ENCODE data around the gene PTPRN2.
A peak's percentile ranks its signal among the peaks of the same experiment; 100 is the strongest.
"Not testable (repeated sequence)": the region's sequence is repeated elsewhere in the genome, so short reads cannot be mapped to it uniquely, and the experiment has no call there.

PTPRN2 gene
- 0 to 8.9 (median 2.7) reads per million in 9 experiments for total RNA-seq

DNA sequence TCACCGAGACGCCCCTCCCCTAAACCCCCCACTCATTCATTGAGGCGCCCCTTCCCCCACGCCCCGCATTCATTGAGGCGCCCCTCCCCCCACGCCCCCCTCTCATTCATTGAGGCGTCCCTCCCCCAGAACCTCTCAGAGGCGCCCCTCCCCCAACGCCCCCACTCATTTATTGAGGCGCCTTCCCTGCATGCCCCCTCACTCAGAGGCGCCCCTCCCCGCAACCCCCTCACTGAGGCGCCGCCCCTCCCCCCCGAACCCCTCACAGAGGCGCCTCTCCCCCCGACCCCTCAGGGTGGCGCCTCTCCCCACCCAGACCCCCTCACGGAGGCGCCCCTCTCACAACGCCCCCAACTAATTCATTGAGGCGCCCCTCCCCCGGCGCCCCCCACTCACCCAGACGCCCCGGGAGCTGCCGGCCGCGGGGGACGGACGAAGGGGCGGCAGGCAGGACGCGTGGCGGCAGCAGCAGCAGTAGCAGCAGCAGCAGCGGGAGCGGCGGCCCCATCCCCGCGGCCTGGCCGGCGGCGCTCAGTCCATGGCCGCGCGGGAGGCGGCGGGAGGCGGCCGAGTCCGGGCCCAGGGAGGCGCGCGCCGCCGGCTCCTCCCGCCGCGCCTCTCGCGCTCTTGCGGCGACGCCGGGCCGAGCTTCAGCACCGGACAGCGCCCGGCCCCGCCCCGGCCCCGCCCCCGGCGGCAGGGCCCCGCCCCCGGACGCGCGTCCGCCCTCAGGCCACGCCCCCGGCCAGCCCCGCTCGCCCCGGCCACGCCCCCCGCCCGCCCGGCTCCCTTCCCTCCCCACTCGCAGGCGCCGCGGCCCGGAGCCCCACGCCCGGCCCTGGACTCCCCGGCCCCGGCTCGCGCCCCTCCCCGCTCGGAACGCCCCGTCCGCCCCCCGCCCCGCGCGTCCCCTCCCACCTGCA lies at the start of gene PTPRN2:
PTPRN2 (minus strand) TSS at position 662 of the 923 bp plus-strand sequence.
- DNase-seq (peak; percentile 12 to 35 (median 18)), ATAC-seq (replicated peaks) (peak; percentile 86)
- Mint-ChIP-seq H3K27ac (peak within 1 kb of the TSS in 1 of 2 donors; percentile 39), H3K4me1 (ENCODE audit: low read depth in 2 of 2) (peaks cover 4 to 7% of the 10 kb centered on the region in 2 donors), H3K27me3 (peaks cover 41 to 58% of the 10 kb centered on the region in 2 donors), H3K9me3 (no peaks in the 10 kb centered on the region), H3K36me3 (ENCODE audit: insufficient read depth) (peaks cover 13% of the 10 kb centered on the region), H3K4me3 (peak within 1 kb of the TSS; percentile 62 to 71)

DNA sequence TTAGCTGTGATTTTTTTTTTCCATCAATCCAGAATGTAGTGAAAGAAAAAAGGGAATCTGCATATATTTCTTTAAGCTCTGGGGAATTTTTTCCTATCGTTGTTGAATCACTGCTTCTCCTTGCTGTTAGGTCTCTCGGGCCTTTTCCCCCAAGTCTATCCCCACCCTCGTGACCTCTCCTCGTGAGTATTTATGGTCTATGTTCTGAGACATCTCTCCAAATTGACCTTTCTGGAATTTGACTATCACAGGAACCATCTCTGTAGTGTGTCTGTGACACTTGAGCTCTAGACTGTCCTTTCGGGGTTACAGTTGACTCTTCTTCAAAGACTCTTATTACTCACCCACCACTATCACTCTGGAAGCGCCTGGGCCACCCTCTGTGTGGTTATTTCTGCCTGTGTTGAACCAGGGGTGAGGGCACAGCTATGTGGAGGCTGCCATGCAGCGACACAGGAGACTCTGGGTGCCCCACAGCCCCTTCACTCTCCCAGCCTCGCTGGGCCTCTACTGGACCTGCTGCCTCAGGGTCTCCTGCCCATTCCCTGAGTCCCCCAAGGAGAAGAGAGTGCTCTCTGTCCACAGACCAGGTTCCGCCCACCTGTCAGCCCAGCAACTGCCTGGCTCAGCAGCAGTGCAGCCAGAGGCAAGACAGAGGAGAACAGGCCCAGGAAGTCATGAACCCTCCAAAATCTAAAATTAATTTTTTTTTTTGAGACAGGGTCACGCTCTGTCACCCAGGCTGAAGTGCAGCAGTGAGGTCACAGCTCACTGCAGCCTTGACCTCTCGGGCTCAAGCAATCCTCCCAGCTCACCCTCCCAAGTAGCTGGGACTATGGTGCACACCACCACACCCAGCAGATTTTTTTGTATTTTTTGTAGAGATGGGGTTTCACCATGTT lies 45.7 kb upstream of the PTPRN2 start:
- DNase-seq (no peak), ATAC-seq (replicated peaks) (no peak)
- H3K4me1 Mint-ChIP-seq (ENCODE audit: low read depth in 2 of 2): peaks cover 2 to 3% of the 10 kb centered on the region in 2 donors
- peak overlapping the region; percentile 52 to 87 for H3K27ac Mint-ChIP-seq
- H3K4me3 Mint-ChIP-seq: no peak overlapping the region
- H3K36me3 Mint-ChIP-seq (ENCODE audit: insufficient read depth): peaks cover 23% of the 10 kb centered on the region
- H3K9me3 Mint-ChIP-seq: no peaks in the 10 kb centered on the region
- no peaks in the 10 kb centered on the region for H3K27me3 Mint-ChIP-seq

DNA sequence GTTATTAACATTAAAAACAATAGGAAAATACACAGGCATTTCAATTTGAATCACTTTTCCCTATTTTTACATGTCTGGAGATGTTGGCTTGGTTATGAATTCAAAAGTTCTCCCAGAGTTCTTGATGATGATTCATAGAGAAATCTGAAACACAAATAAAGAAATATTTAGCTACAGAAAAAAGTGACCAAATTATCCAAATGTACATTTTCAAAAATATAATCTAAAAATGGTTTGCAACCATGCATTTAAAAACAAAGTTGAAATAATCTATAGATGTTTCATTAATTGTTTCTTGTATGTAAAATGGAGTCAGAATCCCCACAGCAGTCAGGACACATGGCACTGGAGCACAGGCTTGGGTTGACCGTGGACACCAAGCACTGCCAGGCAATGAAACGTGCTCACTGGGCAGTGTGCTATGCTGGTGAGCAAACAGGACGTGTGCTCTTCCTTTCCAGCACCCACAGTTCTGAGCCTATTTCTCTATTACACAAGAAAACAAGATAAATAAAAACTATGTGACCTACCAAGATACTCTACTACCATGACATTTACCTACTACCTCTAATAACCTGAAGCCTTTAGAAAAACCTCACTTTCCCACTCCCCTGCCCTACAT lies 44.1 kb upstream of the PTPRN2 start:
- H3K27ac Mint-ChIP-seq: no peak overlapping the region
- H3K9me3 Mint-ChIP-seq: no peaks in the 10 kb centered on the region
- no peaks in the 10 kb centered on the region for H3K27me3 Mint-ChIP-seq
- peaks cover 0 to 3% of the 10 kb centered on the region in 2 donors for H3K4me1 Mint-ChIP-seq (ENCODE audit: low read depth in 2 of 2)
- peaks cover 20% of the 10 kb centered on the region for H3K36me3 Mint-ChIP-seq (ENCODE audit: insufficient read depth)
- no peak overlapping the region for H3K4me3 Mint-ChIP-seq
- ATAC-seq (replicated peaks) (no peak), DNase-seq (no peak)

DNA sequence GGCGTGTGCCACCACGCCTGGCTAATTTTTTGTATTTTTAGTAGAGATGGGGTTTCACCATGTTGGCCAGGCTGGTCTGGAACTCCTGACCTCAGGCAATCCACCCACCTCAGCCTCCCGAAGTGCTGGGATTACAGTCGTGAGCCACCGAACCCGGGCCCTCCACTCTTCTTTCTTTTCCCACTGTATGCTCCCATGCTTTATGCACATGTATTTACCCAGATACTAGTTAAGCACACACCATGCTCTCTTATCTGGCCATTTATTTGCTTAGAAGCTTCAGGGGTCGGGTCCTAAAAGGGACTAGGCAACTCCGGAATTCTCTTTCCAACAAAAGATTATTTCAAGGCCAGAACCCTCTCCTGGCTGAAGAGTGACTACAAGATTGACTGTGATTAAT lies 38.7 kb upstream of the PTPRN2 start:
- not testable (repeated sequence) for ATAC-seq (replicated peaks); H3K4me3 Mint-ChIP-seq; H3K4me1 Mint-ChIP-seq (ENCODE audit: low read depth in 2 of 2); H3K9me3 Mint-ChIP-seq; DNase-seq; H3K27ac Mint-ChIP-seq; H3K27me3 Mint-ChIP-seq
- H3K36me3 Mint-ChIP-seq (ENCODE audit: insufficient read depth): peaks cover 13% of the 10 kb centered on the region

DNA sequence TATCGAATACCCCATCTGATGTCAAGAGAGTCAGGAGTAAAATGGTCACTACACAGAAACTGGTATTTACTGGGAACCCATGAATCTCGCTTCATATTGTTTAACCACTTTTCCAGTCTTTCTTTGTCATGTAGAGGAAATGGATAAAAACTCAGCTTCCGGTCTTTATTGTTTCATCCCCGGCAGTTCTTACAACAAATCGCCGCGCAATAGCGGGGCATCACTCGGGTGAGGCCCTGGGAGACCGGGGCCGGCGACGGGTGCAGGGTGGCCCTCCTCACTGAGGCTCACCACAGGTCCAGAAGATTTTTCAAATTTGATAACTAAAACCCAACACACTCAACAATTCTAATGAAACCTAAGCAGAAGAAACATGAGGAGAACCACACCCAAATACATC lies 35.6 kb upstream of the PTPRN2 start:
- H3K4me3 Mint-ChIP-seq: no peak overlapping the region
- no peak overlapping the region for H3K27ac Mint-ChIP-seq
- H3K36me3 Mint-ChIP-seq (ENCODE audit: insufficient read depth): no peaks in the 10 kb centered on the region
- no peaks in the 10 kb centered on the region for H3K4me1 Mint-ChIP-seq (ENCODE audit: low read depth in 2 of 2)
- no peak for DNase-seq
- ATAC-seq (replicated peaks): no peak
- no peaks in the 10 kb centered on the region for H3K9me3 Mint-ChIP-seq
- H3K27me3 Mint-ChIP-seq: no peaks in the 10 kb centered on the region

DNA sequence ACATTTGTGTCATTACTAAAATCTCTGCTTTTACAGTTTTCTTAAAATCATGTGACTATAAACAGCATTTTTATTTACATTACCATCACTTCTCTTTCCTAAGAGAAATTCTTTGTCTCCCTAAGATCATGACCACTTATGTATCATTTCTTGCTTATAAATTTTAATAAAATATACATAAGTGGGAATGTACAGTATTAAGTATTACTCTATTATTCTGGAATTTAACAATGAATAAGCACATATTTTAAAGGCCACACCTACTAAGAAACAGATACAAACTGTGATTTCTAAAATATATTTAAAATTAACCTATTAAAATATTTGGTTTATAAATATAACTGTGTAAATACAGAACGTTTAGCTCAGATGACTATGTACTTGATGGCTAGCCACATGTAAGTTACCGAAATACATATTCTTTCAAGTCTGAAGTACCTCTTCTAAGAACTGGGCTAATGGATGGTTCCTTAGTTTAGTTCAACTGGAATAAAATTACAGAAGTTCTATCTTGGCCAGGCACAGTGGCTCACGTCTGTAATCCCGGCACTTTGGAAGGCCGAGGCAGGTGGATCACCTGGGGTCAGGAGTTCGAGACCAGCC lies 33.3 kb upstream of the PTPRN2 start:
- Mint-ChIP-seq H3K27ac (no peak overlapping the region), H3K4me1 (ENCODE audit: low read depth in 2 of 2) (no peaks in the 10 kb centered on the region), H3K36me3 (ENCODE audit: insufficient read depth) (no peaks in the 10 kb centered on the region), H3K27me3 (no peaks in the 10 kb centered on the region), H3K9me3 (no peaks in the 10 kb centered on the region), H3K4me3 (no peak overlapping the region)
- ATAC-seq (replicated peaks): no peak
- no peak for DNase-seq

DNA sequence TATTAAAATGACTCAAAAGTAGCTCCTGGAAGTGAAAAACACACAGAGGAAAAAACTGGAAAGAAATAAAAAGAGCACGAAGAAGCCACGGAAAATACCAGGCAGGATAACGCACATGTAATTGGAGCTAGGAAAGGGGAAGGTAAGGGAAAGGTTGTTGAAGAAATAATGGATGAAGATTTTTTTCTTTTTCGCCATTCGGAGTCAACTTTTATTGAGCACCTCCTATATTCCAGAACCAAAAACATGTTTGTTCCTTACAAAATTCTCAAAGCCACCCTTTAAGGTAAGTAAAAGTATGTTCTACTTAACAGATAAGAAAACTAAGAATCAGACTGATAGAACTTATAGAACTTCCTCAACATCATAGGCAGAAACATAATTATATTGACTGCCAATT lies 32.8 kb upstream of the PTPRN2 start:
- no peaks in the 10 kb centered on the region for H3K36me3 Mint-ChIP-seq (ENCODE audit: insufficient read depth)
- H3K27me3 Mint-ChIP-seq: no peaks in the 10 kb centered on the region
- H3K4me3 Mint-ChIP-seq: no peak overlapping the region

DNA sequence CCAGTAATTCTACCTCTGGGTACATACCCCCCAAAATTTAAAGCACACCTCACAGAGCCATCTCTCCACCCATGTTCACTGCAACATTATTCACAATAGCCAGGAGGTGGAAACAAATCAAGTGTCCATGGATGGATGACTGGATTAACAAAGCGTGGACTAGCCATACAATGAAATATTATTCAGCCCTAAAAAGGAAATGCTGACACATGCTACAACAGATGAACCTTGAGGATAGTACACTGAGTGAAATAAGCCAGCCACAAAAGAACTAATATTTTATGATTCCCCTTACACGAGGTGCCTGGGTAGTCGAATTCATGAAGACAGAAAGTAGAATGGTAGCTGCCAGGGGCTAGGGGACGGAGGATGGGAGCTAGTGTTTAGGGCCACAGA lies 31.1 kb upstream of the PTPRN2 start:
- H3K36me3 Mint-ChIP-seq (ENCODE audit: insufficient read depth): no peaks in the 10 kb centered on the region
- H3K4me3 Mint-ChIP-seq: no peak overlapping the region
- ATAC-seq (replicated peaks) (no peak), DNase-seq (no peak)
- H3K27me3 Mint-ChIP-seq: no peaks in the 10 kb centered on the region
- no peaks in the 10 kb centered on the region for H3K9me3 Mint-ChIP-seq
- H3K4me1 Mint-ChIP-seq (ENCODE audit: low read depth in 2 of 2): no peaks in the 10 kb centered on the region
- no peak overlapping the region for H3K27ac Mint-ChIP-seq

More for the DNA sequence above, 32.8 kb upstream of the PTPRN2 start:
- Mint-ChIP-seq H3K4me1 (ENCODE audit: low read depth in 2 of 2) (no peaks in the 10 kb centered on the region), H3K9me3 (no peaks in the 10 kb centered on the region), H3K27ac (no peak overlapping the region)
- no peak for ATAC-seq (replicated peaks)
- no peak for DNase-seq

DNA sequence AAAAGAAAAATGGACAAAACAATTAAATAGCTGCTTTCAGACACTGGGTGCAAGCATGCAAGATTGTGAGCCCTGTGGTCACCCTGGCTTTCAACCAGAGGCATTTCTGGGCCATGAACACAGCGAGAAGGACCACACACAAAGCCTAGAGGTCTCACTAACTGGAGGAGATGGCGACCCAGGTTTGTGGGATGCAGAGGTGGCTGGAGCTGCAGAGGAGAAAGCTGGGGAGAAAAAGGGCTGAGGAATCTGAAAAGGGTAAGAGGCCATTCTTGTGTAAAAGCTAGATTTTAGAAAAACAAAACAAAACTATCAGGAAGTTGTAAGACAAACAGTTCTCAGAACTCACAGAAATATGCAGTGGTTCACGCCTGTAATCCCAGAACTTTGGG lies 30.1 kb upstream of the PTPRN2 start:
- Mint-ChIP-seq H3K9me3 (no peaks in the 10 kb centered on the region), H3K4me1 (ENCODE audit: low read depth in 2 of 2) (no peaks in the 10 kb centered on the region), H3K27ac (no peak overlapping the region), H3K27me3 (no peaks in the 10 kb centered on the region), H3K36me3 (ENCODE audit: insufficient read depth) (no peaks in the 10 kb centered on the region), H3K4me3 (no peak overlapping the region)
- DNase-seq (no peak), ATAC-seq (replicated peaks) (no peak)

DNA sequence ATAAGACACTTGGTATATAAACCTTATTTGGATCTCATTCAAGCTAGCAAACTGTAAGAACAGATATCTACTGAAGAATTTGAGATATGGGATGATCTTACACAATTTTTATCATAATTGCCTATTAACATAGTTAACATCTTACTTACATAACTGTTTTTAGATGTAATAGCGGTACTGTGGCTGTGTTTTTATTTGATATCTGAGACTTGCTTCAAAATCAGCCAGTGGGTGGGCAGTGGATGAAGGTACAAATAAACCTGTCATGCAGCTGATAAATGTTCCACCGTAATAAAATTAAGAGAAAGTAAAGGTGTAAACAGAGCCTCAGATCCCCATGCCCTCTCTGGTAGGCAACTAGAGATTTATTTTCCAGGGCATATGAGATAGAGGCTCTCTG lies 28.4 kb upstream of the PTPRN2 start:
- no peaks in the 10 kb centered on the region for H3K9me3 Mint-ChIP-seq
- peaks cover 3% of the 10 kb centered on the region for H3K36me3 Mint-ChIP-seq (ENCODE audit: insufficient read depth)
- DNase-seq (no peak), ATAC-seq (replicated peaks) (no peak)
- no peaks in the 10 kb centered on the region for H3K27me3 Mint-ChIP-seq
- peaks cover 0 to 1% of the 10 kb centered on the region in 2 donors for H3K4me1 Mint-ChIP-seq (ENCODE audit: low read depth in 2 of 2)
- no peak overlapping the region for H3K27ac Mint-ChIP-seq
- H3K4me3 Mint-ChIP-seq: no peak overlapping the region

DNA sequence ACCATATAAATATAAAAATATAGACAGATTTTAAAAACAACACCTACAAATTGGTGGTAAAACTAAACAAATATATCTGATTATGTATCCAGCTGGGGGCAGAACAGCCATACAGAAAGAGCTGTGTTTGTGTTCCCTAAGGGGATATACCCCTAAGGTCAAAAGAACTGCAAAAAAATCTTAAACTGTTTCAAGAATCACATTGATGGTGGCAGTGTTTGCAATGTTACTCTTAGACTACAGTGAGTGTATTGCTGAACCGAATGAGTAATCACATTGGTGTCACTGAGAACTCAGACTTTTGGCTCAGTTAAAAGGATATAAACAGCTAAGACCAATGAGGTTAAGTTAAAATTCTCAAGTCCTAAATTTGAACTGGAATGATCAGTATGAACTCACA lies 27.1 kb upstream of the PTPRN2 start:
- H3K9me3 Mint-ChIP-seq: no peaks in the 10 kb centered on the region

DNA sequence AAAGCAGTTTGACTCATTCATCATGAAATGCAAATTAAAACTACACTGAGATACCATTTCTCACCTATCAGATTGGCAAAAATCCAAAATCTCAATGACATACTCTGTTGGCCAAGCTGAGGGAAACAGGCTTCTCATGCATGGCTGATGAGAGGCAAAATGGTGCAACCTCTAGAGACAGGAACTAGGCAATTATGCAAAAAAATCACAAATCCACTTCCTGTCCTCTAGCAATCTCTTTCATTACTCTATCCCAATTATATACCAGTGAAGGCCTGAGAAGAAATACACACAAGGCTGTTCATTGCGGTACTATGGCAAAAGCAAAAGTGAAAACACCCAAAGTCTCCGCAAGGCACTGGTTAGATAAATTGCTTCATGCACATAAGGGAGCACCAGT lies 25.9 kb upstream of the PTPRN2 start:
- no peak for ATAC-seq (replicated peaks)
- peaks cover 0 to 1% of the 10 kb centered on the region in 2 donors for H3K4me1 Mint-ChIP-seq (ENCODE audit: low read depth in 2 of 2)
- H3K4me3 Mint-ChIP-seq: no peak overlapping the region
- DNase-seq: no peak
- no peaks in the 10 kb centered on the region for H3K27me3 Mint-ChIP-seq
- H3K9me3 Mint-ChIP-seq: no peaks in the 10 kb centered on the region
- no peak overlapping the region for H3K27ac Mint-ChIP-seq
- peaks cover 3% of the 10 kb centered on the region for H3K36me3 Mint-ChIP-seq (ENCODE audit: insufficient read depth)

More for the DNA sequence above, 27.1 kb upstream of the PTPRN2 start:
- Mint-ChIP-seq H3K27ac (no peak overlapping the region), H3K4me3 (no peak overlapping the region), H3K4me1 (ENCODE audit: low read depth in 2 of 2) (peaks cover 0 to 1% of the 10 kb centered on the region in 2 donors), H3K27me3 (no peaks in the 10 kb centered on the region), H3K36me3 (ENCODE audit: insufficient read depth) (peaks cover 3% of the 10 kb centered on the region)
- ATAC-seq (replicated peaks): no peak
- no peak for DNase-seq

DNA sequence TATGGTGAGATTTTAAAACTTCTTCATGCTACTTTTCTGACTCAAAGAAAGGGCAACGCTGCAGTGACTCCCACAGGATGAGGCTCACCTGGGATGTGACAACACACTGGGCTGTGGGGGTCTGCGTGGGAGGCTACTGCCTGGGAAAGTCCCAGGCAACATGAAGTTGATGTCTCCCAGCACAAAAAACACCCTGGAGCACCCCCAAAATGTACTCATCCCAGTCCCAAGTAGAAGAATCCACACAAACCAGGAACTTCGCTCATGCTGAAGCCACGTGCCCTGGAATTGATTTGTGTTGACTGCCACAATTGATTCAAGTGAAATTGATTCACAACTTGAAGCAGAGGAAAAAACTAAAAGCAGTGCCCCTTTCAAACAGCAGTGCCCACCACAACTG lies 24.9 kb upstream of the PTPRN2 start:
- Mint-ChIP-seq H3K36me3 (ENCODE audit: insufficient read depth) (peaks cover 3% of the 10 kb centered on the region), H3K4me1 (ENCODE audit: low read depth in 2 of 2) (peaks cover 0 to 1% of the 10 kb centered on the region in 2 donors), H3K27ac (no peak overlapping the region), H3K9me3 (no peaks in the 10 kb centered on the region), H3K27me3 (no peaks in the 10 kb centered on the region), H3K4me3 (no peak overlapping the region)
- DNase-seq: no peak
- ATAC-seq (replicated peaks): no peak

Measured in effector memory CD8-positive, alpha-beta T cell (primary cell).